GM18498 (cell line): ENCODE measurements around the gene XRCC6.
A peak's percentile ranks its signal among the peaks of the same experiment; 100 is the strongest.
"Not testable (repeated sequence)": the region's sequence is repeated elsewhere in the genome, so short reads cannot be mapped to it uniquely, and the experiment has no call there.

ENCODE experiments used
- ATAC-seq: cut with Tn5 transposase; IDR thresholded peaks from one replicate; pipeline ENCODE4 v1.9.1; 2021; ENCODE audit warnings: mild to moderate bottlenecking, moderate library complexity; ENCODE audit not compliant: unreplicated experiment

XRCC6 gene

DNA sequence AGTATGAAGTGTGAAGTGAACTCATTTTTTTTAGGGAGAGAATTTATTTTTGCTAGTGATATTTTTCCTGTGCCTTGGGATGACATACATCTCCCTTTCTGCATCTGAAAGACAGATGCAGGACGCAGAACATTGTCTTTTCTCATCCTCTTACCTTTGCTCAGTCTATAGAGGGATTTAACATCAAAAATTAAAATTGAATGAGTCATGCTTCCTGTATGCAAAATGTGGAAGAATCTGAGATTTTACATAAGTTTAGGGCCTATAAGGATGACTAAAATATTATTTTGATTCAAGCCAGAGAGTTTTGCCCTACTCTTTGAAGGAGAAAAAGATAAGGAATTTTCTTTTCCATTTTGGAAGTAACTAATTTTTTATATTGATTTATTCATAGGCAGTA, 27.3 kb downstream of the XRCC6 start:
- ATAC-seq, result no peak

GRCh38 chr22:41650229-41650628, 29.1 kb downstream of the XRCC6 start:
- no peak for ATAC-seq

DNA sequence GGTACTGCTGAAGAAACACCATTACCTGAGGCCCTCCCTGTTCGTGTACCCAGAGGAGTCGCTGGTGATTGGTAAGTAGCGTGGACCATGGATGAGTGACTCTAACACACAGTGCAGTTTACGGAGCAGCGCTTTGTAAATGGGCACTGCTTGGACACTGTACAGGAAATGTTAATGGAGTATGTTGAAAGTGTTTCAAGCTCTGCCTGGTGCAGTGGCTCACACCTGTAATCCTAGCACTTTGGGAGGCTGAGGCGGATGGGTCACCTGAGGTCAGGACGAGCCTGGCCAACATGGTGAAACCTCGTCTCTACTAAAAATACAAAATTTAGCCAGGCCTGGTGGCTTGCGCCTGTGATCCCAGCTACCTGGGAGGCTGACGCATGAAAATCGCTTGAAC, 29.7 kb downstream of the XRCC6 start:
- ATAC-seq, result no peak

DNA sequence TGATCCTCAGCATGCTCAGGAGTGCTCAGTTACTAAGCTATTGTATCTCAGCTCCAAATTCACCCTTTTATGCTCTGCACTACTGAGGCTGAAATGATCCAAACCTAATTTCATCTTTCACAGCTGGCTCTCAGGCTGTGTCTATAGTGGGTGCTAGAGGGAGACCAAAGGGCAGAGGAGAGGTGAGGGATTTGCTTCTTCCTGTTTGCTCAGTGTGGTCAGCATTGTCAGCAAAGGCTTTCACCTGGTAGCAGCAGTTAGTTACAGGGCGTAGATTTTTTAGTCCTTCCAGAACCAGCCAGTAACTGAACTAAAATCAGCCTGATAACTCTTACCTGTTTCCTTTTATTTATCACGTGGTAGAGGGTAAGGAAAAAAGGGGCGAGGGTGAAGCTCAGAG, 33.2 kb downstream of the XRCC6 start:
- no peak for ATAC-seq

DNA sequence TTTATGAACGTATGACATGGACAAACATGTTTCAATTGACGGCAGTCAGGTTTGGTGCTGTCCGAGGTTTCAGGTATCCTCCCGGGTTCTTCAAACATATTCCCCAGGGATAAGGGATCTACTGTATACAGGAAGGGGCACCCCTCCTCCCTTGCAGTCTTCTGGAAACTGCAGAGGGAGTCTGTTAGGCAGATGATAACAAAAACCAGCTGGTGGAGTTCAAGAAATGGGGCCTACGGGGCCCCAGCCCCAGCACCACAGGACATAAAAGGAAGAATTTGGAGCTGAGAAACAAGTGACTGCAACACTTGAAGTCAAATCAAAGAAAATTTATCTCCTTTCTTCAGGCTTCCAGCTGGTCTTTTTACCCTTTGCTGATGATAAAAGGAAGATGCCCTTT, 35.5 kb downstream of the XRCC6 start:
- ATAC-seq, result no peak

GRCh38 chr22:41657709-41658108, 36.6 kb downstream of the XRCC6 start:
- ATAC-seq, result no peak

- no peak for ATAC-seq
Measured at GRCh38 chr22:41658869-41659268, 37.8 kb downstream of the XRCC6 start.

- no peak for ATAC-seq
Measured at GRCh38 chr22:41659941-41660340, 38.8 kb downstream of the XRCC6 start.

GRCh38 chr22:41660416-41660815, 39.3 kb downstream of the XRCC6 start:
- ATAC-seq, result no peak

DNA sequence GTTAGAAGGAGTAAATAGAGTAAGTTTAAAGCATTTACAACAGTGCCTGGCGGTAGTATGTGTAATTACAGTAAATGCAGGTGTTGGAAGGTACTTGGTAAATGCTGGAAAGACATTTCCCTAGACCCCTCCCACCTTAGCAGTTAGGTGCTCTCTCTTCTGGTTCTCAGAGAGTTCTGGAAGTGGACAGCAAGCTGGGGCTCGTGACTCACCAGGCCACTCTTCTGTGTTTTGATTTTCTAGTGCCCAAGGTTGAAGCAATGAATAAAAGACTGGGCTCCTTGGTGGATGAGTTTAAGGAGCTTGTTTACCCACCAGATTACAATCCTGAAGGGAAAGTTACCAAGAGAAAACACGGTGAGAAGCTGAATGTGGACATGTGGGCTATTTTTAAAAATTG, 40.0 kb downstream of the XRCC6 start:
- ATAC-seq, result no peak

DNA sequence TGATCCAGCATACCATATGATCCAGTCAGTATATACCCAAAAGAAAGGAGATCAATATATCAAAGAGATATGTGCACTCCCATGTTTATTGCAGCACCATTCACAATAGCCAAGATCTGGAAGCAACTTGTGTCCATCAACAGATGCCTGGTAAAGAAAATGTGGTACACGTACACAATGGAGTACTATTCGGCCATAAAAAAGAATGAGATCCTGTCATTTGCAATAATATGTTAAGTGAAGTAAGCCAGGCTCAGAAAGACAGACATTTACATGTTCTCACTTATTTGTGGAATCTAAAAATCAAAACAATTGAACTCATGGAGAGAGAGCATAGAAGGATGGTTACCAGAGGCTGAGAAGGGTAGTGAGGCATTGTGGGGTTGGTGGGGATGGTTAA, 40.6 kb downstream of the XRCC6 start:
- no peak for ATAC-seq

DNA sequence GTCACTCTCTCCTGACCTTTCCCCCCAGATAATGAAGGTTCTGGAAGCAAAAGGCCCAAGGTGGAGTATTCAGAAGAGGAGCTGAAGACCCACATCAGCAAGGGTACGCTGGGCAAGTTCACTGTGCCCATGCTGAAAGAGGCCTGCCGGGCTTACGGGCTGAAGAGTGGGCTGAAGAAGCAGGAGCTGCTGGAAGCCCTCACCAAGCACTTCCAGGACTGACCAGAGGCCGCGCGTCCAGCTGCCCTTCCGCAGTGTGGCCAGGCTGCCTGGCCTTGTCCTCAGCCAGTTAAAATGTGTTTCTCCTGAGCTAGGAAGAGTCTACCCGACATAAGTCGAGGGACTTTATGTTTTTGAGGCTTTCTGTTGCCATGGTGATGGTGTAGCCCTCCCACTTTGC, 42.5 kb downstream of the XRCC6 start:
- not testable (repeated sequence) for ATAC-seq

- ATAC-seq, result no peak
Measured at GRCh38 chr22:41664490-41664889, 43.4 kb downstream of the XRCC6 start.

DNA sequence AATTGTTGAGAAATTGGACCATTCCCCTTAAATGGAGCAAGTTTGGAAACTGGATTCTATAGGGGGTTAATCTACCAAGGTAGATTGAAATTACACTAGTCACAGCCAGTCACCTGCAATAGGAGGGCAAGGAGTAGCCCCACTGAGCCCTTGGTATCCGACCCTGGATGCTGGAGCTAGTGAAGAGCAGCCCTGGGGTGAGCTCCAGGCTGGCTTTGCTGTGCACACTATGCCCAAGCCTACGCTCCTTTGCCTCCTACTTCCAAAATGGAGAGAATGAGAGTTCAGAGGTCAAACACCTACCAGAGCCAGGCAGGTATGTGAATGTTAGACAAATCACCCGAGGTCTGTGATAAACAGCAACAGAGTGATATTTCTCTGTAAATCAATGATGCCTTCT, 43.9 kb downstream of the XRCC6 start:
- no peak for ATAC-seq

DNA sequence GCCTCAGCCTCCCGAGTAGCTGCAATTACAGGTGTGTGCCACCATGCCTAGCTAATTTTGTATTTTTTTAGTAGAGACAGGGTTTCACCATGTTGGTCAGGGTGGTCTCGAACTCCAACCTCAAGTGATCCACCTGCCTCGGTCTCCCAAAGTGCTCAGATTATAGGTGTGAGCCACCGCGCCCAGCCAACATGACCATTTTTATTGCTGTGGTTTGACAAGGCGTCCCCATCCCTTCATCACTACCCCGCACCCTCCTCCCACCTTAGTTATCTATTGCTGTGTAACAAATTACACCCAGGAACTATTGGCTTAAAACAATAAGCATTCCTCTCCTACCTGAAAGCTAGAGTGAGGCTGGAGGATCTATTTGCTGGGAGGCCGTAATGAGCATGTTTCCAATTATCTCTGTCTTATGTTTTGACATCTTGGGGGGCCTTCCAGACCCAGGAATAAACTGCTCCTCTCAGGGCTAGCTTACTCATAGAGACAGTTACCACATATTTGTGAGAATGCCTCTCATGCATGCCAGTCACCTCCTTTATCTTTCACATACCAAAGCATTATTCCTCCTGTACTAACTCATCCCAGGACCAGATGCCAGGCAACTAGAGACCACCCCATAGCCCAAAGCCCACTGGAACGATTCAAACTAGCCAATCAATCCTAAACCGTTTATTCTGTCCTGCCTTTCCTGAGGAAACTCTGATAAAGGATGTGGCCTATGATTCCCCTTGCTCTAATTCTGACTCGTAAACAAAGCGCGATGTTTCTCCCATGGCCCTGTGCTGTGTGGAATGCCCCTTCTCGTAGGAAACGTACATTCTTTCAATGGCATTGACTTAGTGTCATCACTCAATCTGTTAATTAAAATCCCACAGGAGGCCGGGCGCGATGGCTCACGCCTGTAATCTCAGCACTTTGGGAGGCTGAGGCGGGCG, 48.1 kb downstream of the XRCC6 start:
- ATAC-seq, result no peak

- ATAC-seq, result not testable (repeated sequence)
Measured at GRCh38 chr22:41672096-41672495, 51.0 kb downstream of the XRCC6 start.

GRCh38 chr22:41672780-41673509, 51.9 kb downstream of the XRCC6 start:
- no peak for ATAC-seq

DNA sequence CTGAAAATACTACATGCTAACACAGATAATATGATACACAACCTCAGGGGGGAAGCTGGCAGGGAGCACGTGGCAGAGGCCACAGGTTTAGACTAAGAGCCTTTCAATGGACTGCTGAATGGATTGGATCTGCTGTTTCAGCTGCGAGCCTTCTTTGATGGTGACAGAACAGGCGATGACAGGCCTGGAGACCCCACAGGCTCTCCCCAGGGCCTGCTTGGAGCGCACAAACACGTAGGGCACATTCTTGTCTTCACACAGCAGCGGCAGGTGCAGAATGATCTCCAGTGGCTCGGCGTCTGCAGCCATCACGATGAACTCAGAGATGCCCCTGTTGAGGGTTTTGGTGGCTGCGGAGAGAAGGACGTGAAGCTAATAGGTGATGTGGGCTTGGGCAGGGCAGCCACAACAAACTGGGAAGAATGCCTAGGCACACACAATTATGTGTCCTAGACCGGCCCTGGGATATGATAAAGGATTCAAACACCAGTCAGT, 53.8 kb downstream of the XRCC6 start:
- no peak for ATAC-seq

DNA sequence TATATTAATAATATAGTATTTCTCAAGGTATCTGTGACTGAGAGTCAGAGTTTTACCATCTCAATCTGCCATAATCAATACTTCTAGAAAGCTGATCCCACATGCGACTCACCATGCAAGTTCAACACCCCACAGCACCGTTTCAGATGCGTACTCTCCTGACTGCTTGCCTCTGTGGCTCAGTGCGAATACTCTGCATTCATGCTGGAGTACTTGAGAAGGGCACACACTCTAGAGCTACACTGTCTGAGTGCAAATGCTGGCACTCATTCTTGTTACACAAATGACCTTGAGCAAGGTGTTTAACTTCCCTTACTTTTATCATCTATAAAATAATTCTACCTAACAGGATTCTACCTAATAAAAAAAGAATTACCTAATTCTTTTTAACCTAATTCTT, 55.0 kb downstream of the XRCC6 start:
- no peak for ATAC-seq

DNA sequence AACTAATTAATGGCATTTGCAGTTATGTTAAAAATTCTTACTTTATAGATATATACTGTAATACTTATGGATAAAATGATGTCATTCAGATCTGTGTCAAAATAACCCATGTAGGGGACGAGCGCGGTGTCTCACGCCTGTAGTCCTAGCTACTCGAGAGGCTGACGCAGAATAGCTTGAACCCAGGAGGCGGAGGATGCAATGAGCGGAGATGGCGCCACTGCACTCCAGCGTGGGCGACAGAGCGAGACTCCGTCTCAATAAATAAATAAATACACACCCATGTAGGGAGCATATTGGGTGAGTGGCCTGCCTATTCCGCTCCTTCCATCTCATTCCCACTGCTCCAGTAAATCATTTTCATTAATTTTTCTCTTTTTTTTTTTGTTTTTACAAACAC, 60.5 kb downstream of the XRCC6 start:
- ATAC-seq, result no peak

- ATAC-seq, result peak; percentile 80
Measured at GRCh38 chr22:41682033-41682807, 61.1 kb downstream of the XRCC6 start.
